Measurements from ENCODE around the gene TCAF1.

DNA sequence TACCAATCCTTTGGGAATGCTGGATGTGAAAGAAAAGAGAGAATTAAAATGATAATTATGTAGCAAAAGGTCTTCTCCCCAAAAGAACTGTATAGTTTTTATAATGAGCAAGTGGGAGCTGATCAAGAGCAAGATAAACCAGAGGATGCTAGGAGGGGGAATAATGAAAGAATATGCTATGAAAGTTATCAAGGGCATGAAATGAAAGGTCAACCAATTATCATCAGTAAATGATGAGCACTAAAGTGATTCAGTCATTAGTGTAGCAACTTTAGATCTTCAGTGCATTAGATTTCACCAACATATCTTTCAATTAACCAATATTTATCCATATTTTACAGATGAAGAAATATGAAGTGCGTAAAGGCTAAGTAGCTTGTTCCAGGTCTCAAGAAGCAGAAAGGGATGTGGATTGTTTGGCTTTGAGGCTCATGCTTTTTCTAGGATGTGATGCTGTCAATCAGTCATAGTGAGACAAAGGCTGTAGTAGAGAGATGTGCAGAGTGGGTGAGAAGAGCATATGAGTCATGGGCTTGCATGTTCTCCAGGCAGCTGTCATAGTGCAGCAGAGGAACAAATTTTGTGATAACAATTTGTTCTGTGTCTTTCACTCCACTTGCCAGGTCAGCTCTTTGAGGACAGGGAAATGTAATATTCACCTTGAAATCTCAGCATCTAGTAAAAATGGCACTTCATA lies 27.4 kb upstream of the TCAF1 start:
- no peak for TF ChIP-seq RAD21 (IDR thresholded peaks at IDR 0.05)
- no peak for TF ChIP-seq GABPA (IDR thresholded peaks at IDR 0.05 in 1 of 2, conservative IDR thresholded peaks at IDR 0.05 in 1 of 2)
- TF ChIP-seq, protein P1, sequence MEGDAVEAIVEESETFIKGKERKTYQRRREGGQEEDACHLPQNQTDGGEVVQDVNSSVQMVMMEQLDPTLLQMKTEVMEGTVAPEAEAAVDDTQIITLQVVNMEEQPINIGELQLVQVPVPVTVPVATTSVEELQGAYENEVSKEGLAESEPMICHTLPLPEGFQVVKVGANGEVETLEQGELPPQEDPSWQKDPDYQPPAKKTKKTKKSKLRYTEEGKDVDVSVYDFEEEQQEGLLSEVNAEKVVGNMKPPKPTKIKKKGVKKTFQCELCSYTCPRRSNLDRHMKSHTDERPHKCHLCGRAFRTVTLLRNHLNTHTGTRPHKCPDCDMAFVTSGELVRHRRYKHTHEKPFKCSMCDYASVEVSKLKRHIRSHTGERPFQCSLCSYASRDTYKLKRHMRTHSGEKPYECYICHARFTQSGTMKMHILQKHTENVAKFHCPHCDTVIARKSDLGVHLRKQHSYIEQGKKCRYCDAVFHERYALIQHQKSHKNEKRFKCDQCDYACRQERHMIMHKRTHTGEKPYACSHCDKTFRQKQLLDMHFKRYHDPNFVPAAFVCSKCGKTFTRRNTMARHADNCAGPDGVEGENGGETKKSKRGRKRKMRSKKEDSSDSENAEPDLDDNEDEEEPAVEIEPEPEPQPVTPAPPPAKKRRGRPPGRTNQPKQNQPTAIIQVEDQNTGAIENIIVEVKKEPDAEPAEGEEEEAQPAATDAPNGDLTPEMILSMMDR (IDR thresholded peaks at IDR 0.05; ENCODE audit: low read depth, low read length, missing input control): no peak
- TF ChIP-seq, protein P2, sequence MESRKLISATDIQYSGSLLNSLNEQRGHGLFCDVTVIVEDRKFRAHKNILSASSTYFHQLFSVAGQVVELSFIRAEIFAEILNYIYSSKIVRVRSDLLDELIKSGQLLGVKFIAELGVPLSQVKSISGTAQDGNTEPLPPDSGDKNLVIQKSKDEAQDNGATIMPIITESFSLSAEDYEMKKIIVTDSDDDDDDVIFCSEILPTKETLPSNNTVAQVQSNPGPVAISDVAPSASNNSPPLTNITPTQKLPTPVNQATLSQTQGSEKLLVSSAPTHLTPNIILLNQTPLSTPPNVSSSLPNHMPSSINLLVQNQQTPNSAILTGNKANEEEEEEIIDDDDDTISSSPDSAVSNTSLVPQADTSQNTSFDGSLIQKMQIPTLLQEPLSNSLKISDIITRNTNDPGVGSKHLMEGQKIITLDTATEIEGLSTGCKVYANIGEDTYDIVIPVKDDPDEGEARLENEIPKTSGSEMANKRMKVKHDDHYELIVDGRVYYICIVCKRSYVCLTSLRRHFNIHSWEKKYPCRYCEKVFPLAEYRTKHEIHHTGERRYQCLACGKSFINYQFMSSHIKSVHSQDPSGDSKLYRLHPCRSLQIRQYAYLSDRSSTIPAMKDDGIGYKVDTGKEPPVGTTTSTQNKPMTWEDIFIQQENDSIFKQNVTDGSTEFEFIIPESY (IDR thresholded peaks at IDR 0.05): no peak
- no peak for TF ChIP-seq FOXA2 (IDR thresholded peaks at IDR 0.05)

All from liver (tissue), 3 donors.